ENCODE results near the gene PHLPP1. TPM values are rescaled to one million over a fixed set of nuclear protein-coding genes. Genes with fewer than 3 reads are reported as not detected.
"Not testable (repeated sequence)": the region's sequence is repeated elsewhere in the genome, so short reads cannot be mapped to it uniquely, and the experiment has no call there.

The PHLPP1 gene
- total RNA-seq, 1 donor from 2014 or later = 29.6 TPM

DNA sequence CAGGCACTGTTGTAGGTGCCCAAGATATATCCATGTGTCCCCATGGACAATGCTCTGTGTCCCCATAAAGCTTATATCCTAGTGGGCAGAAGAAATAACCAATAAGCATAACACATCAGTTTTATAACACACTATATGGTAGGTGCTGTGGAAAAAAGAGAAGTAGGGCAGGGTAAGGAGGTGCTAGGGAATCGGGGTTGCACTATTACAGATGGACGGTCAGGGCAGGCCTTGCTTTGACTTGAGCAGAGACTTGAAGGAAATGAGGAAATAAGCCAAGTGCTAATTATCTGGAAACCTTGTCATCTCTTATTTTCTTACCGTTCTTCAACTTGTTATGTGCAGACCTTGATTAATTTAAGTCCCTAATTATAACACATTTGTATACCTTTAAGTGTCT is 82.0 kb downstream of the PHLPP1 start:
- Mint-ChIP-seq H3K27ac (ENCODE audit: unreplicated experiment) (no peak overlapping the region), H3K4me3 (no peak overlapping the region), H3K36me3 (ENCODE audit: low read depth) (no peaks in the 10 kb centered on the region), H3K4me1 (peaks cover 46% of the 10 kb centered on the region), H3K9me3 (no peaks in the 10 kb centered on the region), H3K27me3 (ENCODE audit: low read depth) (no peaks in the 10 kb centered on the region)
- no peak for DNase-seq (ENCODE audit: low read depth, low spot score)
- TF ChIP-seq, protein P1, sequence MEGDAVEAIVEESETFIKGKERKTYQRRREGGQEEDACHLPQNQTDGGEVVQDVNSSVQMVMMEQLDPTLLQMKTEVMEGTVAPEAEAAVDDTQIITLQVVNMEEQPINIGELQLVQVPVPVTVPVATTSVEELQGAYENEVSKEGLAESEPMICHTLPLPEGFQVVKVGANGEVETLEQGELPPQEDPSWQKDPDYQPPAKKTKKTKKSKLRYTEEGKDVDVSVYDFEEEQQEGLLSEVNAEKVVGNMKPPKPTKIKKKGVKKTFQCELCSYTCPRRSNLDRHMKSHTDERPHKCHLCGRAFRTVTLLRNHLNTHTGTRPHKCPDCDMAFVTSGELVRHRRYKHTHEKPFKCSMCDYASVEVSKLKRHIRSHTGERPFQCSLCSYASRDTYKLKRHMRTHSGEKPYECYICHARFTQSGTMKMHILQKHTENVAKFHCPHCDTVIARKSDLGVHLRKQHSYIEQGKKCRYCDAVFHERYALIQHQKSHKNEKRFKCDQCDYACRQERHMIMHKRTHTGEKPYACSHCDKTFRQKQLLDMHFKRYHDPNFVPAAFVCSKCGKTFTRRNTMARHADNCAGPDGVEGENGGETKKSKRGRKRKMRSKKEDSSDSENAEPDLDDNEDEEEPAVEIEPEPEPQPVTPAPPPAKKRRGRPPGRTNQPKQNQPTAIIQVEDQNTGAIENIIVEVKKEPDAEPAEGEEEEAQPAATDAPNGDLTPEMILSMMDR (conservative IDR thresholded peaks at IDR 0.05) = no peak

DNA sequence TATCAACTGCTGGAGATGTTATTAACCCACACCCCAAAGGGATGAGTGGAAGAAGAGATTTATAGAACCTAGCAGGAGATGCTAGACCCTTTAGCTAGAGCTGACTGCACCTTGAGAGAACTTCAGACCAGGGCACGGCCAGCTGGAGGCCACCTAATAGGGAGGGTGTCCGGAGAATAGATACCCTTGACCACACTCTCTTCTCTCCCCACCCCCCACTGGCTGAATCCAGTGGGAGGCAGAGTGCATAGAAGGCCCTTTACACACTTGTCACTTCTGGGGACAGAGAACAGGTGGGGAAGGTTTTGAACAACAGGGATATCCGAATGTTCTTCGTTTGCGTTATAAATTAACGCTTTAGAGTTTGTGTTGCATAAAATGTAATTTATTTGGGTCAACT is 84.6 kb downstream of the PHLPP1 start:
- no peaks in the 10 kb centered on the region for H3K27me3 Mint-ChIP-seq (ENCODE audit: low read depth)
- peaks cover 42% of the 10 kb centered on the region for H3K4me1 Mint-ChIP-seq
- TF ChIP-seq, protein P1 (conservative IDR thresholded peaks at IDR 0.05) = no peak
- no peak for DNase-seq (ENCODE audit: low read depth, low spot score)
- H3K36me3 Mint-ChIP-seq (ENCODE audit: low read depth) = no peaks in the 10 kb centered on the region
- no peak overlapping the region for H3K27ac Mint-ChIP-seq (ENCODE audit: unreplicated experiment)
- H3K9me3 Mint-ChIP-seq = no peaks in the 10 kb centered on the region
- H3K4me3 Mint-ChIP-seq = no peak overlapping the region

DNA sequence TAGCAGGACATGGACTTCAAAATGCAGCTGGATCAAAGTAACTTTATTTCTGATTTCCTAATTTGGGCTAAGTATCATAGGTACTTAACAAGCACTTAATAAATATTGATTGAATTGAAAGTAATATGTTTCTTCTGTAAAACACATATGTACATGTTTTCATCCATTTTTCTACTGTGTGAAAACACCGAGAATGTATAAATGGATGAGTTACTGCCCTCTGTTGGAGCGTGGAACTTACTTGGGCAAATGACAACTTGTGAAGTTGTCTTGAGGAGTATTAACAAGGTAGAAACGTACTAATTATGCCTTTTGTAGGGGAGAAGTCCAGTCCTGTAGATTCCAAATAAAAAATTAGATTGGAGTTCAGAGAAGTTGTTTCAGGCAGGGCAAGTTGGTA is 87.2 kb downstream of the PHLPP1 start:
- Mint-ChIP-seq H3K27me3 (ENCODE audit: low read depth) (no peaks in the 10 kb centered on the region), H3K36me3 (ENCODE audit: low read depth) (no peaks in the 10 kb centered on the region), H3K4me3 (no peak overlapping the region), H3K9me3 (no peaks in the 10 kb centered on the region), H3K4me1 (peaks cover 36% of the 10 kb centered on the region), H3K27ac (ENCODE audit: unreplicated experiment) (no peak overlapping the region)
- TF ChIP-seq, protein P1 (conservative IDR thresholded peaks at IDR 0.05) = no peak
- DNase-seq (ENCODE audit: low read depth, low spot score) = no peak

DNA sequence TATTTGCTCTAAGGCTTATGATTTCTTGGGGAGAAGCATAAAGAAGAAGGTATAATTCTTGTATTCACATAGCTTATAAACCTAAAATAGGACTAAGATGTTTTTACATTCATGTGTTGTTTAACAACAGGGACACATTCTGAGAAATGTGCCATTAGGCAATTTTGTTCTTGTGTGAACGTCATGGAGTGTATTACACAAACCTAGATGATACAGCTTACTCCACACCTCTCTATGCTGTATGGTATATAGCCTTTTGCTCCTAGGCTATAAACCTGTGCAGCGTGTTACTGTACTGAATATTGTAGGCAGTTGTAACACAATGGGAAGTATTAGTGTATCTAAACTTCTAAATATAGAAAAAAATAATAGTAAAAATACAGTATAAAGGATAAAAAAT is 92.1 kb downstream of the PHLPP1 start:
- Mint-ChIP-seq H3K27me3 (ENCODE audit: low read depth) (no peaks in the 10 kb centered on the region), H3K4me1 (peaks cover 4% of the 10 kb centered on the region), H3K36me3 (ENCODE audit: low read depth) (no peaks in the 10 kb centered on the region), H3K9me3 (peaks cover 5% of the 10 kb centered on the region), H3K27ac (ENCODE audit: unreplicated experiment) (no peak overlapping the region), H3K4me3 (no peak overlapping the region)
- TF ChIP-seq, protein P1 (conservative IDR thresholded peaks at IDR 0.05) = no peak
- no peak for DNase-seq (ENCODE audit: low read depth, low spot score)

DNA sequence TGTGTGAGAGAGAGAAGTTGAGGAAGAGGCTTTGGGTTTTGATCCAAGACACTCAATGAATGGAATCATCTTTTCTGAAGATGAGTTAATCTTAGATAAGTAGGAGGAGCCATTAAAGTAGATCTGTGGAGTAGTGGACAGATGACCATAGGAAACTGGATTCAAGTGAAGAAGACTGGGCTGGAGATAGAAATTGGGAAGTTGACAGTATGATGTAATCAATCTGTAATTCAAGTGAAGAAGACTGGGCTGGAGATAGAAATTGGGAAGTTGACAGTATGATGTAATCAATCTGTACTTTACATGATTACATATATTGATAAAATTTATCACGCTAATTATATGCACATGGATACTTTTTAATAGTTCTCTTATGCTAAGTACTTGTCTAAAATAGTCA is 92.8 kb downstream of the PHLPP1 start:
- H3K4me3 Mint-ChIP-seq = no peak overlapping the region
- no peaks in the 10 kb centered on the region for H3K27me3 Mint-ChIP-seq (ENCODE audit: low read depth)
- H3K27ac Mint-ChIP-seq (ENCODE audit: unreplicated experiment) = no peak overlapping the region
- peaks cover 4% of the 10 kb centered on the region for H3K4me1 Mint-ChIP-seq
- peaks cover 5% of the 10 kb centered on the region for H3K9me3 Mint-ChIP-seq
- no peaks in the 10 kb centered on the region for H3K36me3 Mint-ChIP-seq (ENCODE audit: low read depth)
- TF ChIP-seq, protein P1 (conservative IDR thresholded peaks at IDR 0.05) = no peak
- no peak for DNase-seq (ENCODE audit: low read depth, low spot score)

DNA sequence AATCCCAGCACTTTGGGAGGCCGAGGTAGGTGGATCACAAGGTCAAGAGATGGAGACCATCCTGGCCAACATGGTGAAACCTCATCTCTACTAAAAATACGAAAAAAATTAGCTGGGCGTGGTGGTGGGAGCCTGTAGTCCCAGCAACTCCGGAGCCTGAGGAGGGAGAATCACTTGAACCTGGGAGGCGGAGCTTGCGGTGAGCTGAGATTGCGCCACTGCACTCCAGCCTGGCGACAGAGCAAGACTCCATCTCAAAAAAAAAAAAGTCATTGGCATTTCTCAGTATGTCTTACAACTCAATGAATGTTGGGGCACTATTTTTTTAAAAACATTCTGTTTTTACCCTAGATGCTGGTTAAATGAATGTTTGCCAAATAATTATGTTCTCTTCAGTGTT is 94.1 kb downstream of the PHLPP1 start:
- not testable (repeated sequence) for H3K27me3 Mint-ChIP-seq (ENCODE audit: low read depth); H3K36me3 Mint-ChIP-seq (ENCODE audit: low read depth); H3K9me3 Mint-ChIP-seq; H3K4me3 Mint-ChIP-seq; DNase-seq (ENCODE audit: low read depth, low spot score); H3K27ac Mint-ChIP-seq (ENCODE audit: unreplicated experiment); H3K4me1 Mint-ChIP-seq
